NK-92 (cell line): Measurements from ENCODE around the gene TFPI.
"Not testable (repeated sequence)": the region's sequence is repeated elsewhere in the genome, so short reads cannot be mapped to it uniquely, and the experiment has no call there.

Experiments
- DNase-seq: peaks from one replicate; lab custom pipeline; 2025; ENCODE audit not compliant: unreplicated experiment; lab: John Stamatoyannopoulos, UW

Gene TFPI

DNA sequence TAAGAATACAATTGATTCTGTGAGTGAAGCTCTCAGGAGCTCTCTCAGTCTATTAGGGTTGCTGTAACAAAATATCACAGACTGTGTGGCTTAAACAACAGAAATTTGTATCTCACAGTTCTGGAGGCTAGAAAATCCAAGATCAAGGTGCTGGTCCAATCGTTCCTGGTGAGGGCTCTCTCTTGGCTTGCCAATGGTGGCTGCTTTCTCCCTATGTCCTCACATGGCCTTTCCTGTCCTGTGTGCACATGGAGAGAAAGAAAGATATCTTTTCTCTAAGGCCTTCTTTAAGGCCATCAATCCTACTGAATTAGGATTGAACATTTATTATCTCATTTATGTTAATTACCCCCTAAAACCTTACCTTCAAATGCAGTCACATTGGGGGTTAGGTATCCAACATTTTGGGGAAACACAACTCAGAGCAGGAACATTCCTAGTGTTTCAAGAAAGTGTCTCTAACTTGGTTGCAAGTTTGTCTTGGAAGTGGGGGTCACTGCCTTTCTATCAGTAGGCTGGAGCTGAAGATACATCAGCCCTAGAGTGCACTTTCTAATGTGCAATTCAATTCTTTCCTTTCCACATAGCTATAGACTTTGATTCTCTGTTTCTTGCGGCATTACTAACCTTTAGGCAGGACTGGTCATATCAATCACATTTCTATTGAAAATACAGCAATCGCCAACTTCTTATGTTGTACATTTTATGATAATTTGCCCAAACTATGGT, 24.8 kb downstream of the TFPI start:
- DNase-seq, result no peak

DNA sequence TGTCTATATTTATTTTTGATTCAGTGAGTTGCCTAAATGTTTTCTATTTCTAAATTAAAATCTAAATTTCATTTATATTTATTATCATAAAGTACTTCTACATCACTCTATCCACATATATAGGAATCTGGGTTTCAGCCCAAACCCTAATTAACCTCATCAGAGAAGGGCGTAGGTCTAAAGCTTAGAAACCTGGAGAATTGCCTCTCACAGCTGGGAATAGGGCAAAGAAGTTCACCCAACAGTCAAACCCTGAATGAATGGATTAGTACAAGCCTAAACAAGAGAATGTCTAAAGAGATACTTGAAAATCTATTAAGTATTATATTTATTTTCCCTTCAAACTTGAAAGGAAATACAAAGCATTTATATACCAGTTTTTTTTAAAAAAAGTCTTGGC, 26.2 kb downstream of the TFPI start:
- DNase-seq, result no peak

- no peak for DNase-seq
Observed at GRCh38 chr2:187527262-187527661, 27.0 kb downstream of the TFPI start.

GRCh38 chr2:187526792-187527191, 27.4 kb downstream of the TFPI start:
- no peak for DNase-seq

GRCh38 chr2:187525163-187525900, 28.9 kb downstream of the TFPI start:
- no peak for DNase-seq

DNA sequence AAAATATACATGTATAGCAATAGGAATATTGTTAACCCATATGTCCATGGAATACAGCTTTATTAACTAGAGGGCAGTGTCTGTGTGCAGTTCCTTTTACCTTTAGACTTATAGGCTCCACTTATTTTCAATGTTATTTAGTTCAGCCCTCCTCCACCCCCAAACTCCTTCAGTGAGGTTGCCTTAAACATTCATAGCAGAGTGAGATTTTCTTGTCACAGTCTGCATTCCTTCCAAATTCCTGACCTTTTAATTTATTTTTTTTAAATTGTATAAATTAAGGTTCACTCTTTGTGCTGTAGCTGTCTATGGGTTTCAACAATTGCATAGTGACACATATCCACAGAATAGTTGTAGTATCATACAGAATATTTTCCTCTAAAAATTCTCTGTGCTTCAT, 30.9 kb downstream of the TFPI start:
- no peak for DNase-seq

GRCh38 chr2:187520121-187520624, 34.1 kb downstream of the TFPI start:
- DNase-seq, result no peak

- no peak for DNase-seq
Observed at GRCh38 chr2:187519419-187520120, 34.7 kb downstream of the TFPI start.

GRCh38 chr2:187517750-187518361, 36.4 kb downstream of the TFPI start:
- not testable (repeated sequence) for DNase-seq

- DNase-seq, result not testable (repeated sequence)
Observed at GRCh38 chr2:187516630-187517510, 37.4 kb downstream of the TFPI start.

- DNase-seq, result no peak
Observed at GRCh38 chr2:187514930-187515329, 39.3 kb downstream of the TFPI start.

- not testable (repeated sequence) for DNase-seq
Observed at GRCh38 chr2:187514235-187514829, 39.9 kb downstream of the TFPI start.

DNA sequence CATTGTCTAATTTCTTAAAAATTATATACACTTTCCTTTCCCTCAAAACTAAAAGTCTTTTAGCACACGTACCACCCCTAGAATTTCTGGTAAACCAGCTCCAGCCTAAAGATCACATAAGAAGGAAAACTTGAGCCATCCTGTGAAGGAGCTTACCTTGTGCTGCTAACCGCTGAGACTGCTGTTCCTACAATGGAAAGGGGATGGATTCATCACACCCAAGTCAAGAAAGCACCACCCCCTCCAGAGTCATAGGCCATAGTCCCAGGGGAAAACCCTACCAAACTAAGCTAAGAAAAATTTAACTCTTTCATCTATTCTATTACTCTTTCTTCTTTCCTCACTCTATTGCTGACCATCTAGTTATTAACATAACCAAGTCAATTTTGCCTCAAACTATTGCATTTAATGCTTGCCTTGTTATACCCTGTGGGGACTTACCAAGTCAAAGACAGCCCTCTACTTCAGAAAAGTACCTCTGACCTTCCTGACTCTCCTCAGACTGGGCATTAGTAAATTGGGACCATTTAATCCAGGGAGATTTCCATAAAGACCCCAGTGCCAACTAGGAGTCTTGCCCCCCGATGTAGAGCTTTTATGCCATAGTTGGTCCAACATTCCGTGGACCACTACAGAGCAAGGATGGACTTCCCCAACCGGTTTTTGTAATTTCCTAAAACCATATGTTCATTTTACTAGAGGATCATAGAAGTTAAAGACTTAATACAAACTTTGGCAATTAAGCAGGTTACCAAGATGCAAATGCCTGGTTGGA, 40.6 kb downstream of the TFPI start:
- DNase-seq, result not testable (repeated sequence)

DNA sequence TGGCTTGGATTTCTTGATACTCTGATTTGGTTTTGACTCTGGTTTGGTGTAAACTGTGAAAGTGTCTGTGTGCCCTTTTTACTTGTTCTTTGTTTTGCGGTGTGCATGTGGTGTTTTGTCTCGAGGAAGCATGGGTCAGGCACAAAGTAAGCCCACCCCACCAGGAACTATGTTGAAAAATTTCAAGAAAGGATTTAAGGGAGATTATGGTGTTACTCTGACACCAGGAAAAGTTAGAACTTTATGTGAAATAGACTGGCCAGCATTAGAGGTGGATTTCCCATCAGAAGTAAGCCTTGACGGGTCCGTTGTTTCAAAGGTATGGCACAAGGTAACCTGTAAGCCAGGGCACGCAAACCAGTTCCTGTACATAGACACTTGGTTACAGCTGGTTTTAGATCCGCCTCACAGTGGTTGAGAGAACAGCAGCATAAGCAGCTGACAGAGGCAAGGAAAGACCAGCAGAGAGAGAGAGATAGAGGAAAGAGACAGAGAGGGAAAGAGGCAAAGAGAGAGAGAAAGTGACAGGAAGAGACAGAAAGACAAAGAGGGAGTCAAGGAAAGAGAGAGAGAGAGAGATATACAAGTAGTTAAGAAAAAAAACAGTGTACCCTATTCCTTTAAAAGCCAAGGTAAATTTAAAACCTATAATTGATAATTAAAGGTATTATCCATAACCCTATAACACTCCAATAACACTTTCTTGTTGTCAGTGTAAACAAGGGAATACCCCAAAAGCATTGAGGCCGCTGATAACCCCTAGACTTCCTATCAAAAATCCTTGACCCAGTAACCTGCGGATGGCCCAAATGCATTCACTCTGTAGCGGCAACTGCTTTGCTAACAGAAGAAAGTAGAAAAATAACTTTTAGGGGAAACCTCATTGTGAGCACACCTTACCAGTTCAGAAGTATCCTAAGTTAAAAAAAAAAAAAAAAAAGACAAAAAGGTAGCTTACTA, 42.6 kb downstream of the TFPI start:
- DNase-seq, result no peak

- DNase-seq, result not testable (repeated sequence)
Observed at GRCh38 chr2:187510419-187511355, 43.5 kb downstream of the TFPI start.

DNA sequence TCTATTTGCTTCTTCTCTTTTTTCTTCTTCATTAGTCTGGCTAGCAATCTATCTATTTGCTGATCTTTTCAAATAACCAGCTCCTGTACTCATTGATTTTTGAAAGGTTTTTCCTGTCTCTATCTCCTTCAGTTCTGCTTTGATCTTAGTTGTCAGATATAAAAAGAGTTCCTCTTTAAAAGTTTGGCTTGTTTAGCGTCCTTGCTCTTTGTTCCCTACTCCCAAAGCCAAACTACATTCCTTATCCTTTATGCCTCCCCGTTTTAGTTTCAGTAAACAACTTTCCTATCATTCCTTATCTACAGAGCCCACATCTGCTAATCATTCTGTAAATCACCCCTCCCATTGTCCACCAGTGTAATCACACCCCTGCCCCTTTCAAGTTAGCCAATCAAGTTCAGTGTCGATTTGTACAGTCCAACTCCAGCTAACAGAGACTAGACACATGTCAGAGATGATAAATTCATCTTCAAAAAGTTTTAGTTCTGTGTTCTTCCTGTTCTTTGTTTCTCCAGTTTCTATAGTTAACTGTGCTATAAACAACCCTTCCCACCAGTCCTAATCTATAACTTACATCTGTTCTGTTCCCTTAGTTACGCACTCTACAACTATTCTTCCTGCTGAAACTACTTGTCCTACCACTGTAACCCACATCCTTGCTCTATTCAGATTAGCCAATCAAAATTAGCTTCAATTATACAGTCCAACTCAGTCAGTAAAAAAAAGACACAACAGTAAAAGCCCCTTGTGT, 44.4 kb downstream of the TFPI start:
- DNase-seq, result no peak
